GM06990 (cell line): ENCODE results near the gene TYK2.
"Not testable (repeated sequence)": the region's sequence is repeated elsewhere in the genome, so short reads cannot be mapped to it uniquely, and the experiment has no call there.

Source experiments
- DNase-seq: peaks from one replicate; pipeline ENCODE4 v3.0.0-alpha.2; 2011; ENCODE audit not compliant: insufficient read length; ENCODE audit errors: extremely low read depth
- H3K27me3 ChIP-seq: replicated peaks from 2 replicates; pipeline ENCODE4 v1.6.0; 2011; ENCODE audit warnings: low read length; ENCODE audit not compliant: control insufficient read depth, insufficient read depth
- H3K36me3 ChIP-seq: 2 replicates; pipeline ENCODE4 v1.5.1; 2011; ENCODE audit warnings: low read length; ENCODE audit not compliant: control insufficient read depth, insufficient read depth
- H3K4me3 ChIP-seq: replicated peaks from 2 replicates; pipeline ENCODE4 v1.5.1; 2011; ENCODE audit warnings: low read depth, mild to moderate bottlenecking, control low read depth, low read length
- CTCF ChIP-seq: IDR thresholded peaks from 2 replicates; pipeline ENCODE4 v1.5.1; 2011; ENCODE audit warnings: low read length, control low read depth, mild to moderate bottlenecking, inconsistent platforms; ENCODE audit not compliant: insufficient read depth, poor library complexity, severe bottlenecking

Gene TYK2

GRCh38 chr19:10339977-10340376, 40.4 kb downstream of the TYK2 start:
- TF ChIP-seq CTCF: no peak
- H3K4me3 ChIP-seq: peak overlapping the region; percentile 85
- peaks cover 6% of the 10 kb centered on the region for H3K36me3 ChIP-seq
- no peaks in the 10 kb centered on the region for H3K27me3 ChIP-seq
- no peak for DNase-seq

- peak; percentile 80 for DNase-seq
- peak within 1 kb of the TSS; percentile 85 for H3K4me3 ChIP-seq
Observed at GRCh38 chr19:10339380-10339960, 40.9 kb downstream of the TYK2 start, which contains the start of gene ICAM3. Gene ICAM3 (minus strand): TSS chr19:10339624. CDS start chr19:10339614, 10 bp downstream.

GRCh38 chr19:10338940-10339339, 41.4 kb downstream of the TYK2 start:
- peak overlapping the region; percentile 85 for H3K4me3 ChIP-seq
- peaks cover 13% of the 10 kb centered on the region for H3K36me3 ChIP-seq
- TF ChIP-seq CTCF: no peak
- no peaks in the 10 kb centered on the region for H3K27me3 ChIP-seq
- no peak for DNase-seq

More at GRCh38 chr19:10339380-10339960, 40.9 kb downstream of the TYK2 start, which contains the start of gene ICAM3:
- TF ChIP-seq CTCF: no peak
- Histone ChIP-seq H3K27me3 (no peaks in the 10 kb centered on the region), H3K36me3 (peaks cover 8% of the 10 kb centered on the region)

- not testable (repeated sequence) for H3K27me3 ChIP-seq, H3K4me3 ChIP-seq, DNase-seq
- H3K36me3 ChIP-seq: peaks cover 17% of the 10 kb centered on the region
Observed at GRCh38 chr19:10336725-10337124, 43.6 kb downstream of the TYK2 start.

GRCh38 chr19:10335352-10335985, 44.9 kb downstream of the TYK2 start:
- Histone ChIP-seq H3K4me3 (no peak overlapping the region), H3K36me3 (peaks cover 18% of the 10 kb centered on the region), H3K27me3 (no peaks in the 10 kb centered on the region)
- DNase-seq: no peak
- TF ChIP-seq CTCF: no peak

GRCh38 chr19:10334588-10335351, 45.6 kb downstream of the TYK2 start:
- TF ChIP-seq CTCF: no peak
- DNase-seq: no peak

More at GRCh38 chr19:10334588-10335351, 45.6 kb downstream of the TYK2 start:
- Histone ChIP-seq H3K27me3 (no peaks in the 10 kb centered on the region), H3K36me3 (peaks cover 24% of the 10 kb centered on the region), H3K4me3 (no peak overlapping the region)
